SU-DHL-6 (cell line): ENCODE results near the gene TLCD3A.

ENCODE experiments used
- H2AFZ ChIP-seq: fragments of 200-600 bp; sonication (generic); 2 replicates; pipeline ENCODE4 v1.6.1; 2014; ENCODE audit warnings: low read depth, mild to moderate bottlenecking, moderate library complexity, mixed read lengths, antibody characterized with exemption, low read length; ENCODE audit not compliant: severe bottlenecking
- H3F3A ChIP-seq: fragments of 200-600 bp; shearing (Covaris generic); 2 replicates; pipeline ENCODE4 v1.6.0; 2016; ENCODE audit warnings: antibody characterized with exemption, mild to moderate bottlenecking; ENCODE audit not compliant: insufficient read depth
- H3K27ac ChIP-seq: fragments of 200-600 bp; sonication (generic); 2 replicates; pipeline ENCODE4 v1.5.1; 2016; ENCODE audit warnings: low read depth, mild to moderate bottlenecking, low read length, moderate library complexity, mixed read lengths
- H3K27me3 ChIP-seq: fragments of 200-600 bp; sonication (generic), shearing (Covaris generic); 2 replicates; pipeline ENCODE4 v1.6.0; 2014; ENCODE audit warnings: mild to moderate bottlenecking, low read length
- H3K36me3 ChIP-seq: fragments of 200-600 bp; sonication (generic); 2 replicates; pipeline ENCODE4 v1.6.1; 2014; ENCODE audit warnings: mild to moderate bottlenecking, low read length, mixed read lengths
- H3K4me2 ChIP-seq: fragments of 300-600, 200-600 bp; shearing (Covaris generic), sonication (generic); 2 replicates; pipeline ENCODE4 v1.6.0; 2014; ENCODE audit warnings: low read length, low read depth, mild to moderate bottlenecking; ENCODE audit not compliant: poor library complexity, severe bottlenecking
- H3K4me3 ChIP-seq: fragments of 200-600 bp; sonication (generic); 2 replicates; pipeline ENCODE4 v1.5.1; 2014; ENCODE audit warnings: antibody characterized with exemption, low read length, mild to moderate bottlenecking, mixed read lengths; ENCODE audit not compliant: insufficient read depth, poor library complexity, severe bottlenecking
- H3K79me2 ChIP-seq: fragments of 200-600 bp; sonication (generic); 2 replicates; pipeline ENCODE4 v1.6.1; 2014; ENCODE audit warnings: mild to moderate bottlenecking, low read length, moderate library complexity; ENCODE audit not compliant: insufficient read depth
- H3K9ac ChIP-seq: fragments of 200-600 bp; sonication (generic); 2 replicates; pipeline ENCODE4 v1.7.0; 2014; ENCODE audit warnings: mild to moderate bottlenecking, low read length
- H3K9me2 ChIP-seq: fragments of 200-600 bp; sonication (generic); replicated peaks from 2 replicates; pipeline ENCODE4 v1.6.1; 2014; ENCODE audit warnings: low read length; ENCODE audit not compliant: insufficient read depth
- H3K9me3 ChIP-seq: fragments of 200-600 bp; sonication (generic); 2 replicates; pipeline ENCODE4 v1.6.1; 2014; ENCODE audit warnings: low read length, mixed read lengths; ENCODE audit not compliant: insufficient read depth
- H4K20me1 ChIP-seq: fragments of 200-600 bp; sonication (generic); 2 replicates; pipeline ENCODE4 v1.6.1; 2014; ENCODE audit warnings: low read depth, mild to moderate bottlenecking, antibody characterized with exemption, low read length, moderate library complexity, mixed read lengths
- EZH2phosphoT487 ChIP-seq: fragments of 200-600 bp; sonication (generic), shearing (Covaris generic); conservative IDR thresholded peaks from 2 replicates; pipeline ENCODE4 v1.6.1; 2018; ENCODE audit warnings: mild to moderate bottlenecking, antibody characterized with exemption, low read length, moderate library complexity, mixed read lengths
- TF ChIP-seq, protein P1 (sequence below): fragments of 200-600 bp; sonication (generic); IDR thresholded peaks from one replicate; pipeline ENCODE4 v1.5.1; 2017; ENCODE audit warnings: antibody characterized with exemption, mild to moderate bottlenecking, low read length, moderate library complexity; ENCODE audit not compliant: insufficient read depth, poor library complexity, severe bottlenecking

TLCD3A gene

DNA sequence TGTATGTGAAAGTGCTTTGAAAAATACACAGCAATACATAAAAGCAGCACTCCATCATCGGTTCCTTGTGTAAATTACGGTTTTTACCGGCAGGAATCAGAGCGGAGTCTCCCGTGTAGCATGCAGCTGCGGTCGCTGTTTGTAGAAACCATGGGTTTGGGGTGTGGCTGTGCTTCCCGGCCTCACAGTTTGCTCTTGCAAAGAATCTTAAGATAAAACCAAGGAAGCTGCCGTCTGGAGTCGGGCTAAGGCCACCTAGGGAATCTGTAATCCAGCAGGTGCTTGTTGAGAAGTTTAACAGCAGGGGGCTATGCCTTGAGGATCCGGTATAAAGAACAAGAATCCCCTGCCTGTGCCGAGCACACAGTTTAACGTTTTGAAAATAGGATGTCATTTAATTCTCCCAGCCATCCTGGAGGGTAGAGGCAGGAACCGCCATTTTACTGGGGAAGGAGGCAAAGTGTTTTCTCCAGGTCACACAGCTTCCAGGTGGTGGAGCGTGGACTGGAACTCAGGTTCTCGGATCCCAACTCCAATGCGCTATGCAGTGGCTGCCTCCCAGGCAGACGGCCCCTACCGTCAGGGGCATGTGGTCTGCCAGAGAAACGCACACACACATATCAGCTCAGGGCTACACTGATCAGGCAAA, 6.0 kb upstream of the TLCD3A start:
- TF ChIP-seq EZH2phosphoT487: no peak
- TF ChIP-seq, protein P1, sequence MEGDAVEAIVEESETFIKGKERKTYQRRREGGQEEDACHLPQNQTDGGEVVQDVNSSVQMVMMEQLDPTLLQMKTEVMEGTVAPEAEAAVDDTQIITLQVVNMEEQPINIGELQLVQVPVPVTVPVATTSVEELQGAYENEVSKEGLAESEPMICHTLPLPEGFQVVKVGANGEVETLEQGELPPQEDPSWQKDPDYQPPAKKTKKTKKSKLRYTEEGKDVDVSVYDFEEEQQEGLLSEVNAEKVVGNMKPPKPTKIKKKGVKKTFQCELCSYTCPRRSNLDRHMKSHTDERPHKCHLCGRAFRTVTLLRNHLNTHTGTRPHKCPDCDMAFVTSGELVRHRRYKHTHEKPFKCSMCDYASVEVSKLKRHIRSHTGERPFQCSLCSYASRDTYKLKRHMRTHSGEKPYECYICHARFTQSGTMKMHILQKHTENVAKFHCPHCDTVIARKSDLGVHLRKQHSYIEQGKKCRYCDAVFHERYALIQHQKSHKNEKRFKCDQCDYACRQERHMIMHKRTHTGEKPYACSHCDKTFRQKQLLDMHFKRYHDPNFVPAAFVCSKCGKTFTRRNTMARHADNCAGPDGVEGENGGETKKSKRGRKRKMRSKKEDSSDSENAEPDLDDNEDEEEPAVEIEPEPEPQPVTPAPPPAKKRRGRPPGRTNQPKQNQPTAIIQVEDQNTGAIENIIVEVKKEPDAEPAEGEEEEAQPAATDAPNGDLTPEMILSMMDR: no peak
- Histone ChIP-seq H3K4me3 (no peak overlapping the region), H3K27ac (no peak overlapping the region), H3K27me3 (no peaks in the 10 kb centered on the region), H3K9me3 (no peaks in the 10 kb centered on the region), H4K20me1 (no peaks in the 10 kb centered on the region), H2AFZ (no peak overlapping the region), H3K9ac (no peak overlapping the region), H3K9me2 (no peaks in the 10 kb centered on the region), H3K36me3 (no peaks in the 10 kb centered on the region), H3K4me2 (no peak overlapping the region), H3F3A (peaks cover 4% of the 10 kb centered on the region; the same call in 1 of the 2 replicates), H3K79me2 (no peaks in the 10 kb centered on the region)

DNA sequence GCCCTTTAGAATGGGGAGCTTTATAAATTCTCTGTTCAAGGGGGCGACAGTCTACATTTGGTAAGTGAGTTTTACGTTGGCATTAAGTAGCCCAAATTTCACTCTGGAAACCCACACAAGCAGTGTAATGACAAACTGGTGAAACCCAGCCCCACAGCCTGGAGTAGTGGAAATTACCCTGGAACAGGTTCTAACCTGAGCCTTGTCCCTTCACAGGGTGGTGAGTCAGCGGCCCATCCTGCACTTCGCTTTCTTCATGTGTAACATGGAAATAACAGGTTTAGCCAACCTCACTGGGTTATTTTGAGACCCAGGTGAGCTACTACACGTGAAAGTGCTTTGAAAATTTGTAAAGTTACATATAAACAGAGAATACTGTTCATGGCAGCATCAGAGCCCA, 3.5 kb upstream of the TLCD3A start:
- H3K27ac ChIP-seq: no peak overlapping the region

DNA sequence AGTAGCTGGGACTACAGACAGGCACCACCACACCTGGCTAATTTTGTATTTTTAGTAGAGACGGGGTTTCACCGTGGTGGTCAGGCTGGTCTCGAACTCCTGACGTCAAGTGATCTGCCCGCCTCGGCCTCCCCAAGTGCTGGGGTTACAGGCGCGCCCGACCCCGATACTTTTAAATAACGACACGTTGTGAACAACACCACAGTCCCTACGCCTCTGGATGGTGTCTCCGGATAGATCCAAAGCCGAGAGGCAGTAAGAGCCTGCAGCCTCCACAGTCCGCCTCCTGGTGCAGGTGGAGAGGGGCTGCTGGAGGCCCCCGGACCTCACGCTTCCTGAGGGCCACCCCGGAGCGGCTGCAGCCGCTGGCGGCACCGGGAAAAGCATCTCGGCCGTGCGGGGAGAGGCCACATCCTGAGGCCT, 741 bp upstream of the TLCD3A start:
- Histone ChIP-seq H3K27ac (no peak overlapping the region), H3K79me2 (peaks cover 25% of the 10 kb centered on the region), H3K4me2 (peak overlapping the region; percentile 57), H3K36me3 (no peaks in the 10 kb centered on the region), H3K9ac (peak overlapping the region; percentile 93), H4K20me1 (no peaks in the 10 kb centered on the region), H3K9me2 (no peaks in the 10 kb centered on the region), H3K4me3 (peak overlapping the region; percentile 64), H3F3A (0 out of 2 replicates have a peak, but pooled peaks cover 8% of the 10 kb centered on the region), H3K27me3 (no peaks in the 10 kb centered on the region), H2AFZ (peak overlapping the region; percentile 85), H3K9me3 (no peaks in the 10 kb centered on the region)
- TF ChIP-seq, protein P1: no peak
- no peak for TF ChIP-seq EZH2phosphoT487

More for the DNA sequence above, 3.5 kb upstream of the TLCD3A start:
- Histone ChIP-seq H2AFZ (no peak overlapping the region), H3K9me3 (no peaks in the 10 kb centered on the region), H4K20me1 (no peaks in the 10 kb centered on the region), H3K27me3 (no peaks in the 10 kb centered on the region), H3K79me2 (peaks cover 11% of the 10 kb centered on the region), H3F3A (0 out of 2 replicates have a peak, but pooled peaks cover 7% of the 10 kb centered on the region), H3K9ac (no peak overlapping the region), H3K9me2 (no peaks in the 10 kb centered on the region), H3K4me3 (no peak overlapping the region), H3K36me3 (no peaks in the 10 kb centered on the region), H3K4me2 (no peak overlapping the region)
- TF ChIP-seq, protein P1: no peak
- no peak for TF ChIP-seq EZH2phosphoT487
